HG03442 (cell line): ENCODE measurements around the gene GRIN2A.
"Not testable (repeated sequence)": the region's sequence is repeated elsewhere in the genome, so short reads cannot be mapped to it uniquely, and the experiment has no call there.

Source experiments
- ATAC-seq: cut with Tn5 transposase; IDR thresholded peaks from one replicate; pipeline ENCODE4 v1.9.1; 2021; ENCODE audit warnings: mild to moderate bottlenecking, moderate library complexity; ENCODE audit not compliant: unreplicated experiment

The GRIN2A gene

GRCh38 chr16:9932000-9932399, 250.2 kb downstream of the GRIN2A start:
- ATAC-seq, result no peak

GRCh38 chr16:9929836-9930235, 252.4 kb downstream of the GRIN2A start:
- ATAC-seq, result no peak

- ATAC-seq, result peak; percentile 83
These were observed 252.9 kb downstream of the GRIN2A start for GRCh38 chr16:9929313-9929712.

GRCh38 chr16:9922441-9922840, 259.8 kb downstream of the GRIN2A start:
- ATAC-seq, result no peak

- ATAC-seq, result no peak
These were observed 260.2 kb downstream of the GRIN2A start for GRCh38 chr16:9921997-9922396.

GRCh38 chr16:9919460-9919859, 262.8 kb downstream of the GRIN2A start:
- no peak for ATAC-seq

GRCh38 chr16:9917691-9918090, 264.5 kb downstream of the GRIN2A start:
- no peak for ATAC-seq

GRCh38 chr16:9913604-9914326, 268.5 kb downstream of the GRIN2A start:
- ATAC-seq, result peak; percentile 2

- ATAC-seq, result no peak
These were observed 270.2 kb downstream of the GRIN2A start for GRCh38 chr16:9911989-9912388.

GRCh38 chr16:9911231-9911630, 271.0 kb downstream of the GRIN2A start:
- no peak for ATAC-seq

GRCh38 chr16:9909072-9909825, 273.0 kb downstream of the GRIN2A start:
- ATAC-seq, result no peak

GRCh38 chr16:9908613-9909012, 273.6 kb downstream of the GRIN2A start:
- no peak for ATAC-seq

- no peak for ATAC-seq
These were observed 274.5 kb downstream of the GRIN2A start for GRCh38 chr16:9907752-9908151.

GRCh38 chr16:9906218-9906617, 276.0 kb downstream of the GRIN2A start:
- ATAC-seq, result no peak

GRCh38 chr16:9904526-9904925, 277.7 kb downstream of the GRIN2A start:
- no peak for ATAC-seq

- no peak for ATAC-seq
These were observed 281.7 kb downstream of the GRIN2A start for GRCh38 chr16:9900576-9900975.

- ATAC-seq, result no peak
These were observed 283.7 kb downstream of the GRIN2A start for GRCh38 chr16:9898555-9898954.

GRCh38 chr16:9898124-9898523, 284.1 kb downstream of the GRIN2A start:
- no peak for ATAC-seq

- ATAC-seq, result no peak
These were observed 286.4 kb downstream of the GRIN2A start for GRCh38 chr16:9895817-9896216.

- ATAC-seq, result no peak
These were observed 296.4 kb downstream of the GRIN2A start for GRCh38 chr16:9885876-9886275.

- no peak for ATAC-seq
These were observed 296.8 kb downstream of the GRIN2A start for GRCh38 chr16:9885467-9885866.

- ATAC-seq, result not testable (repeated sequence)
These were observed 306.2 kb downstream of the GRIN2A start for GRCh38 chr16:9875981-9876380.
